Stimulated activated CD4-positive, alpha-beta T cell treated with anti-CD3 and anti-CD28 coated beads, Interleukin-2, amount 100 ng/mL, for 24 hours (primary cell): ENCODE measurements around the gene AUTS2.

Source experiments
- DNase-seq, 2 donors: peaks; one replicate each; pipeline ENCODE4 v3.0.0-alpha.2; 2020

AUTS2 gene

DNA sequence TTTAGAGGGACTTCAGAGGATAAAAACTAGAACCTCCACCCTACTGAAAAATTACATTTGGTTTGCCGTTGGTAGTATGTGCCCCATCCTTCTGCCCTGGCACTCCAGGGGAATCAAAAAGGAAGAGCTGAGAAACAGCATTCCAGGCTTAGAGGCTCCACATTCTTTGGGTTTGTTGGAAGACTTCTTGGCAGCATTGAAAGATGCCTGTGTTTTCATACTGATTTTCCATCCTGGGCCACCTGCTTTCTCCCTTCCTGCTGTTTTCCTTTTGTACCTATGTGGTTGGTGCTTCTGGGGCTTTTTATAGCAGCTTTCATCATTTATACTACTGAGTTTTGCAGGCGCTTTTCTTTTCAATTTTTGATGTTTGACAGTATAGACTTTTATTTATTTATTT, 61.7 kb downstream of the AUTS2 start:
- no peak for DNase-seq

DNA sequence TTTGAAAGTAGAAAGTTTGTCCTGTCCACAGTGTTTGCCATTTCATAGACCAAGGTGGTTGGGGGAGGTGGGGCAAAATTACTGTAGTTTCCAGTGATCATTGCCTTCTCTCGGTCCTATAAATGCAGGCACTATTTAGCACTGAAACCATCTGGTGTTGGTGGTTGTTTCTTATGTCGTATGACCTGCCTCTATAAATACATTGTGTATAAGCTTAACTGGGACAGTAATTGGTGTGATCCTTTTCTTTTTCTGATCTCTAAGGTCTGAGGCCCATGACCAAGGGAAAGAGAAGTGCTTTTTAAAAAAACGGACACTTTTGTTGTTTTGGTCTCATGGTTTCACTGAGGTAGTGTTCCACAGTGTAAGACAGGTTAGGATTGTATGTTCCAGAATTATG, 63.1 kb downstream of the AUTS2 start:
- DNase-seq, result no peak

DNA sequence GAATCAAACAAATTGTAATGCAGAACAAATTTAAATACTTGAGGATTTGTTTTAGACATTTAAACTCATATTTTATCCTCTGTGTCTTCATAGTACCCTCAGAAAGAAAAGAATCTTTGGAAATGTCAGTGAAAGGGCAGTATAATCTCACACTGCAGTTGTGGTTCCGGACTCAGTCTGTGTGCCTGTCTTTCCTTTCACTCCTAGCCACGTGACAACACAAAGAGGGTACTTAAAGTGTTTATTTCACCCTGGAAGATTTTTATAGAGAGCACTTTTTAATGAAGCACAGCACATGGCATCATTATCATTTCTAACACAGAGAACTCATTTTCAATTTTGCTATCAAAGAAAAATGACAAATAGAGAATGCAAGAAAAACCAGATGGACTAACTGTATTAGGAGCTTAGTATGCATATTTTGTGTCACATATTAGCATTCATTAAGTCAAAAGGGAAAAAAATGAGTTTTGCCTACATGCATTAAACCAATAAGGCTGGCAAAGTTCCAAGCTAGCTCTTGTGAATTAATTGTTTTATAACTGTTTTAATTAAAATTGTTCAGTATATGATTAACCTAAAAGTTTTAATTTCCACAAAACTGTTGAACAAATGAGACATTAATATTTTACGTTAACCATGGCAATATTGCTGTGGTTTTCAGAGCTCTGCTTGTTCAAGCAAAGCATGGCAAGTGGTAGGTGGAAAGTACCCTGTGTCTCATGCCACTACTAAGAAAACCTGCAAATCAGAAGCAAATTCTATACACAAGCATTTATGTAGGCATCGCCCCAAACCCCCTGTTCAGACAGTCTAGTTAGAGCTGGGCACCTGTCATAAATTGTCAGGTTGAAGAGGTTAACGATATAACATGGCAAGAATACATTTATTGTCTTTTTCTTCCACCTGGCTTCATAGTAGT, 65.9 kb downstream of the AUTS2 start:
- DNase-seq, result no peak

DNA sequence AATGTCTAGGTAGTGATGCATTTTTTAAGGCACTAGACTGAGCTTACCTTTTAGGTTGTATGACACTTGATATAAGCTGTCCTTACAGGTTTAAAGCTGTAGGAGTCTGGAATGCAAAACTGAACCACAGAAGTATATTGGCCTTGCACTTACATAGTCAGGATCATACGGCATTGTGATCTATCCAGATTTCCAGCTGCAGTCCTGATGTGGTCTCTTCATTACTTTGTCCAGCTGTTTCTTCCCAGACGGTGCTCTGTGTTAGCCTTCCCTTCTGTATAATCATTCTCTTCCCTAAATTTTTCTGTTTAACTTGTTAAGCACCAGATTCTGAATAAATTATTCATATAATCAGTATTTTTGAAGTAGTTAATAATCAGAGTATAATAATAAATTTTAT, 67.1 kb downstream of the AUTS2 start:
- no peak for DNase-seq

DNA sequence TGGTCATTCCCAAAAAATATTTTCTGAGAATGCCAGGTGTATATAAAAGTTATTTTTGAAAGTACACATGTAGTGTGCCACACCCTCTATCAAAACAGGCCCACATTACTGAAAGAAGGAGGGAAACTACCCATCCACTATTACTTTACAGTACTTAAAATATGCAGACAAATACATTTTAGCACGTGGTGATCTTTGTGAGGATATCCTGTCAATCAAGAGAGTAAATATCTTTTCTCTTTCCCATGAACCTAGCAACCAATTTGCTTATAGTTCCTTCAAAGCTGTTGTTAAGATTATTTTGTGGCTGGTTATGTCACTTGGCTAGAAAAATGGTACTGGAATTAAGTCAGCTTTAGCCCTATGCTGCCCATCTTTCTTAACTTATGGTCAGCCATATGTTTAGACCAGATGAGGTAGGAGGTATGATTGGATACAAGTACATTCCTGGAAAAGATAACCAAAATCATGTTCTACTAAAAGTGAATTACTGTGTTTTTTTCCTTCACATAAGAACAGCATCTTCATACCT, 70.1 kb downstream of the AUTS2 start:
- DNase-seq, result no peak

DNA sequence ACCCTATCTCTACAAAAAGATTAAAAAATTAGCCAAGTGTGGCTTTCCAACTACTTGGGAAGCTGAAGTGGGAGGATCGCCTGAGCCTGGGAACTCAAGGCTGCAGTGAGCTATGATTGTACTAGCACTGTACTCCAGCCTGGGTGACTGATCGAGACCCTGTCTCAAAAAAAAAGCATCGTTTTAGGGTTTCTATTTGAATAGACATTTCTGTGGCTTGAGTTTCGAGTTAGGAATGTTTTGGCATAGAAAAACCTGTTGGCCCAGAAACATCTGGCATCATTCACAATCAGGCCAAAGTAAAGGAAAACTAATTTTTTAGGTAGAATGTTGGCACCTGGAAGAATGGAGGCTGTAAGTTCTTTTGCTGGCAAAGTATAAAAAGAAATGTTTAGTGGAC, 72.4 kb downstream of the AUTS2 start:
- no peak for DNase-seq

DNA sequence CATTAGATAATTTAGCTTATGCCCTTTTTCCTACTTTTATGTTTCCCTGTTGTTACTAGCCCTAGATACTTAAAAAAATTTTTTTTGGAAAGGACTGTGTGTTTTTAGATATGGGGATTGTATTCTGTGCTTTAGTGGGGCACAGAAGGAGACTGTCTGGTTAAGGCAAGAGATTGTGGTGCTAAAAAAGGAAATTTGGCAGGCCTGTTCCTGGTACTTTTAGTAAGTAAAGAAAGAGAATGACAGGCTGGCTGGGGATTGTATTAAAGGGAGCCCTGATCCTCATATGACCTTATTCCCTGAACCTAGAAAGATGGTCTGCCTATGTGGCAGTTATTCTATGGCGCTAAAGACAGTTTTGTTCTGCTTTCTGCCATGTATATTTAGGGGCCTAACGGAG, 74.8 kb downstream of the AUTS2 start:
- no peak for DNase-seq

DNA sequence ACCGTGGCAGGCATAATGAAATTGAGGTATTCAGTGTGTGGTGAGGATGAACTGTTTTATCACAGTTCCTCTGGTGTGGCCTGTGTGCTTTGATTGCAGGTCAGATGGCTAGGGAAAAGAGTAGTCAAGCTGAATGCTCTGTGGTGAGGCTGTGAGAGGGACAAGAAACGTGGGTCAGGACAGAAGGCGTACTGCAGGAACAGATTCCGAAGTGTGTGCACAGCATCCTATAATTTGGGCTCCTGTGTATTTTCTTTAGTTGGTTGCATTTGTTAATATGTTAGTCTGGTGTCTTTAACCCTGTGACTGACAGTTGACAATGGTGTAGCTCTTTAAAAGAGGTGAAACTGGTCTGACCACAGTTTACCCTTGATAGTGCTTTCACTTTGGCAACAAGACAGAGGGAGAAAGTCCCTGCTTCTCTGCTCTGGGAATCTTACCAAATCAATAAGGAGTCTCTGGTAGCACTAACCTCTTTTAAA, 76.5 kb downstream of the AUTS2 start:
- DNase-seq, result no peak

DNA sequence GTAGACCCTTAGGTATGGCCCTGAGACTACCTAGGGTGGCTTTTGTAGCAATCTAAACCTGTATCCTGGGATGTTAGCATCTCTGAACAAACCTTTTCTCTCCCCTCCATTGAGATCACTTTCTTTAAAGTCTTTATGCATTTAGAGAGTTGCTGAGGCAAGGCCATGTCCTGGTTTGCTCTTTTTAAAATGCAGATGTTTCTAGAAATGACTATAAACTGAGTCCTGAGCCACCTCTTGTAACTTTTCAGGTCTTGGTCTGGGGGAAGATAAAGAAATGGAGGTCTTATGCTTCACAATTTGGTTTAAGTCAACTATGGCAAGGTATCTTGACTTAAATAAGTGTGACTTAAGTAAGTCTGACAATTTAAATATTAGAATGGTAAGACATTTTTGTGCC, 78.0 kb downstream of the AUTS2 start:
- no peak for DNase-seq

DNA sequence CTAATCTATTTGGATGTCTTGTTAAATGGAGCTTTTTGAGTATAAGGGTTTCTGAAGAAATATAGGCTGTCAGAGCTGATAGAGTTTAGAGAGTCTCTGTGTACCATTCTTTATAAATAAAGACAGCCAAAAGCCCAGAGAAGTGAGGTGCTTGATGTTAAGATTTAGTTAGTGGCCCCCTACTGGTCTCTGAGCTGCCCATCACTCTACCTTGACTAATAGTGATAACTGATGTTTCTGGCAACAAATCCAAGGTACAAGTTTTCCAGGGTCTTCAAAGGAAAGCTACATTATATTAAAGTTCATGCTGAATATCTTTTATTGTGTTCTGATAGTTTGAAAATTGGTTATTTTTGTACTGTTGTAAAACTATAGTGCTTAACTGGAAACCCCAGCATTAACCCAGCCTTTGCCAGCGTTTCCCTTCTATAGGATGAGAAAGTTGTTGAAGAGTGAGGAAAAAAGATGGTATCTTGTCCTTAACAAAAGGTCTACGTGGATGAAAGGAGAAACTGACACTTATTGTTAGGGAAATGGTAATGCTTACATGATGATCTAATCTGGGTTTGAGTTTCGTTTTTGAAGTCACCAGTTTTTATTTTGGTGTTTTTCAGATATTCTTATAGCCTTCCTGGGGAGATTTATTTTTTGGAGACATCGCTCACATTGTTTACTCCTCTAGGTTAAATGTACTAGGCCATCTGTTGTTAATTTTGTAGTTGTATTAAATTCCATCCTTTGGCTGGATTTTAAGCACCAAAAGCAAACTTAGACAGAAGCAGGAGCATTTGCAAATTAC, 79.0 kb downstream of the AUTS2 start:
- no peak for DNase-seq

DNA sequence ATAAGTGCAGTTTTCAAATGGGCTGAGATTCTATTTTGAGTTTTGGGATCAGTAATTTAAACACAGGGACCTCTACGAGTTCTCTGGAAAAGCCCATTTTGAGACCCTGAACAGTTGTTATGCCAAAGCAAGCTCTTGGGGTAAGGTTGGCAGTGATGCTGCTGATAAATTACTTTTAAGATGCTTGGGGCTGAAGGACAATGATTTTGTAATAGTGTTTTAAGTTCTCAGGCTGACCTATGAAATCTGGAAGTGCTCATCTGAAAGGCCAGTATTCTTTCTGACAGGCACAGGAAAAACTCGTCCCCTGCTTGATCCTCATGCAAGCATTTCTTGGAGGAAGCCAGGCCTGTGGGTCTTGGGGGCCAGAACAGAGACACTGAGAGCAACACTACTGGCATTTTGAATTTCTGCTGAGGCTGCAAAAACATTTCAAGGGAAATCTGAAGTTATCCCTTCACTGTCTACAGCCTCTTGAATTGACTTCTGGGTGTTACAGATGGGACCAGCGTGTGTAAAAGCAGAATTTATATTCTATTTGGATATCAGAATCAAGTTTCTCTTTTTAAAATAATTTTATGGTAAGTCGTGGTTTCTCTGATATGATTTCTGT, 79.7 kb downstream of the AUTS2 start:
- DNase-seq, result no peak

DNA sequence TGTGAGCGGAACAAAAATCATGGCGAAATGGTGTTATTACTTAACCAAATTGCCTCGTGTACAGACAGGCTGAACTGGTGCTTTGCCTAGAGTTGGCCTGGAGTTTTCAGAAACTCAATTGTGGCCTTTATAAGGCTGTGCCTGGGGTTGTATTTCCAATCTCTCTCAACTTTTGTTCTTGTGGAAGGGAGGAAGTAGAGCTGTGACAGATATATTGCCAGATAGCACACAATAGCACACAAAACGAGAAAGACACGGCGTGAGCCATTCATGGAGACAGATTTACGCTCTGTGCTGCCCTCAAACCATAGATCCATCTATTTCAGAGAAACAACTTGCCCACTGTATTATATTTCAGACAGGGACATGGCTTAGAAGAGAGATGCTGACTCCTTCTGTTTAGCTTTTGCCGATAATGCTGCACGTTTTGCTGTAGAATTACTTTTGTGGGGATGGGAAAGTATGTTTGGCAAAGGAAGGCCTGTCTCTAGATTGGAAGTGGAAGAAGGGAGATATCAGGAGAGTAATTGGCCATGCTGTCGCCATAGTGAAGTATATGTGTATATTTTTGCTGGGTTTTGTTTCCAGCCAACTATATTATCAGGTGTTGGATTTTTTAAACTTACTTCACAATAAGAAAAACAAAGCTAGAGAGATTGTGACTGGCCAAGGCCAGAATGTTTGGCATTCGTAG, 80.4 kb downstream of the AUTS2 start:
- no peak for DNase-seq

DNA sequence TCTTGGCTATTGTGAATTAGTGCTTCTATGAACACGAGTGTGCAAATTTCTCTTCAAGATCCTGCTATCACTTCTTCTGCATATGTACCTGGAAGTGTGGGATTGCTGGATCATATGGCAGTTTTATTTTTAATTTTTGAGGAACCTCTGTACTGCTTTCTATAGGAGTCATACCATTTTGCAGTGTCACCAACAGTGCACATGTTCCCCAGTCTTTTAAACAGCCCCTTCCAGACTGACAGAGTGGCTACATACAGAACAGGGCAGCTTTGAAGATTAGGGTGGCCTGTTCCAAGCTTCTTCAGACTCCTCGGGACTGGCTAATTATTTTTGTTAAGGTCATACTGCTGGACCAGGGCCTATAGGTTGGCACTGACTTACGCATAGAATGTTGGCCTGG, 82.9 kb downstream of the AUTS2 start:
- DNase-seq, result no peak

DNA sequence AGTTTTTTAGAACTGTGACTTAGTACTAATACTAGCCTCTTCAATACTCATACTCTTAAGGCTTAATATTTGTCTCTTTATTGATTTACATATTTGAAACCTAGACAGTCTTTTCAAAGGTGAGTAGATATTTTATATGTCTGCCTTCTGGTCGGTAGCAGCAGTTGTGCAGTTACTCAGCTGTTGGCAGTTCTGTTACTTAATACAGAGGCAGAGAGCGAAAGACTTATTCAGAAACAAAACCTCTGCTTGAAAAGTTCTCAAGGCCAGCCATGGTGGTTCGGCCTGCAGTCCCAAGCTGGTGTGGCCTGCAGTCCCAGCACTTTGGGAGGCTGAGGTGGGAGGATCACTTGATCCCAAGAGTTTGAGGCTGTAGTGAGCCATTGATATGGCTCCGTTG, 84.2 kb downstream of the AUTS2 start:
- no peak for DNase-seq

DNA sequence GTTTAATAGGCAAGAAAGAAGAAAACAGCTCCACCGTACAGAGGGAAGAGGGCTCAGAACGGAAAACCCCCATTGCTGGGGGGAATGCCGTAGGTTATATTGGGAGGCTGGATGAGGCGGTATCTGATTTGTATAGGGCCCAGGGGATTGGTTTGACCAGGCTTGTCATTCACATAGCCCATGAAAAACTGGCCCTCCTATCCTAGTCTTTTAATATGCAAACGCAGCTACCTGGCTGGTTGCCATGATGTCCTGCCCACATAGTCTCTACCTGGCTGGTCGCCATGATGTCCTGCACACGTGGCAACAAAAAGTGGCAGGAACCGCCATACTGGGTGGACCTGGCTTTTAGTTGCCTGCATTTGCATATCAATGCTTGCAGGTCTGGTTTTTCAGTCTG, 84.7 kb downstream of the AUTS2 start:
- DNase-seq, result no peak

DNA sequence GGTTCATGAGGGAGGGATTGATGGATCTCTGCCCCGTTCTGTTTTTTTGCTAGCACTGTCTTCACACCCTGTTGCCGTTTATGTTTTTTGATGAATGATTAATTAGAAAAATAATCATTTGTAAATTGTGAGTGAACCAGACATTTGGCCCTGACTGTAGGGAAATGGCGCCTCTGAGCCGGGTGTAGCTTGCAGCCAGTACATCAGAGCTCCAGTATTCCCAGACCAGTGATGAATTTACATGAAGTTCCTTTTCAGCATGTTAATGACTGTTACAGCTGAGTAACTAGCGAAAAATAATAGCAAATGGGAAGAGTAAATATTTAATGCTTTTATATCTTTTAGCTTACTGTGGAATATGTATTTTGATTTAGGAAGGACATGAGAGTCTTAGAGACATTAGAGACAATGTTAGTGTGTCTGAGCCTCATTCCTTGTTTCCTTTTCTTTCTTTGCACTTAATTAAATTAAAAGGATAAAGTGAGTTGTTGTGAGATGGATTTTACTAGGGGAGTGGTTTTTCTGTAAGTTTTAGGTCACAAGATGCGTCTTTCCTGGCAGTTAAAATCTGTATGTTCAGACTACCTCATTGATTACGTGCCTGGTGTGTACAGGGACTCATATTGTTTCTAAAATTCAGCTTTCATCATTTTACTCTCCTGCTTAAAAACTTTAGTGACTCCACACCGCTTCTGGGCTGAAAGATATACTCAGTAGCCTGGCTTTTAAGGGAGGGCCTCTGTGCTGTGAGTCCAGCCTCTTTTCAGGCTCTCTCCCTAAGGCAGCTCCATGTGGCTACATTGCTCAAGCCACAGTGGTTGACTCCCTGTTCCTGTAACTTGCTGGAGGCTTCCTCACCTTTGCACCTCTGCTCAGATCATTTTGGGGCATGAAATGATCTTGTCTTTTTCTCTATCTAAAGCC, 86.4 kb downstream of the AUTS2 start:
- no peak for DNase-seq

DNA sequence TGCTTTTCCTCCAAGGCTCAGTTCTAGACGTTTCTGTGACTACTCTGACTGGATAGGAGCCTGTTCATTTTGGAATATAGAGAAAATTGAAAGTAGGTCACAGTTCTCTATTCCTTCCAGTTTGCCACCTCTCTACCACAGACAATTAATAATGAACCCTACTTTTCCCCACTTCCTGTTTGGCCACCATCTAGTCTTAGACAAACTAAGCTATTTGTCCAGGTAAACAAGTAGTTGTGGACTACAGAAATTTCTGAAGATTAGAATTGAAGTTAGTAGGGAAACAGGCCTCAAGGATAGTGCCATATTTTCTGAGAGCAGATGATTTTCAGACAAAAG, 87.0 kb downstream of the AUTS2 start:
- DNase-seq, result no peak

DNA sequence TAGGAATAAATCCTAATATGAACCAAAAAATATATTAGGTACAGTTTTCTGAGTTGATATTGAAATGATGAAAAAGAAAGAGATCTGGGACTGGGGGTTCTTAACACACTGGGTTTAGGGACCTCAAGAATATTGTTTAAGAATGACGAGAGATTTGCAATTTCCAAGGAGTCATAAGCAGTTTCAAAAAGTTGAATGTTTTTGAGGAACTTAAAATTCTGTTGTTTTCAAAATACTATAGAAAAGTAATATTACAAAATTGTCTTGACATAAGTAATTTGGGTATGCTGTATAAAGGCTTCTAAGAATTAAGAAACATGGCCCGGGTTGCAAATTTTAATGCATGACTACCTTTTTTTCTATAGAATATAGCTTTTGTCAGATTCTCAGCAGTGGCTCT, 88.1 kb downstream of the AUTS2 start:
- no peak for DNase-seq

DNA sequence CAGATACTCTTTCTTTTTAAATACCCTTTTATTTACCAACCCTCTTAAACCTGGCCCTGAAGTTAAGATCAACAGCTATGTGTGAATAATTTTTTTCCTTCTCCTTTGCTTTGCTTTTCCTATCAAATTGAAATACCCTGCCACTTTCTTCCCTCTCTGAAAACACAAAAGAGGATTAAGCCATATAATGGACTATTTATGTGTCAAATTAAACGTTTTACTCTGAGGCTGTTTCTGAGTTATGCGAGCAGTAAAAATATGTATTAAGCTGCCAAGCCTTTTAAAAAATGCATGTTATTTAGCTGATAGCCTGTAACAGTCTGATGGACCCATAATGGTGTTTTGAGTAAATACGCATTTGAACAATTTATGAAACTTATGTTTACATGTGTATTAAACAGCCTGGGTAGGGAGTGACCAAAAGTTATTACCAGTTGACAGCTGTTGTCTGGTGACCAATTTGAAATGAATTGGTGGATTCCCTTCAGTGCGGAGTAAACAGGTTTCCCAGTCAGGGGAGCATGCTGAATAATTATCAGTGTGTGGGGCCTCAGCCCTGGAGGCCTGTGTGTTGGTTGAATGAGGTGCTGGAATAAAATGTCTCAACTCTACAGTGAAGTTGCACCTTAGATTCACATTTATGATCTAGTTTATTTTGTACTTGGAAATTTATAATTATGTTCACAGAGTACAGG, 89.6 kb downstream of the AUTS2 start:
- no peak for DNase-seq

DNA sequence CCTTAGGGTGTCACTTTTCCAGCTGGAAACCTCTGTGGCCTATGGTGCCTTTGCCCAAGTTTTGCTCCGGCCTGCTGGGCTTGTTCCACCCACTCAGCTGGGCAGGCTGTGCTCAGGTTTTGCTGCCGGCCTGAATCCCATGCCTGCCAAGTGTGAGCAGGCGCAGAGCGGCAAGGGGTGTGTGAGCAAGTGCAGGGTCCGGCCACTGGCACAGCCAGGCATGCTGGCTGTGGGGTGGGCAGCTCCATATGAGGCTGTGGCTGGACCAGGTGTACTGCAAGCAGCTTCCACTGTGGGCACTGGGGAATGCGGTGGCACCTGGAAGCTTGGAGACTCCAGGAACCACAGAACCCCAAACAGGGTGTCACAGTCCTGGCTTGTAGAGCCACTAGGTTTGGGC, 92.1 kb downstream of the AUTS2 start:
- DNase-seq, result no peak

DNA sequence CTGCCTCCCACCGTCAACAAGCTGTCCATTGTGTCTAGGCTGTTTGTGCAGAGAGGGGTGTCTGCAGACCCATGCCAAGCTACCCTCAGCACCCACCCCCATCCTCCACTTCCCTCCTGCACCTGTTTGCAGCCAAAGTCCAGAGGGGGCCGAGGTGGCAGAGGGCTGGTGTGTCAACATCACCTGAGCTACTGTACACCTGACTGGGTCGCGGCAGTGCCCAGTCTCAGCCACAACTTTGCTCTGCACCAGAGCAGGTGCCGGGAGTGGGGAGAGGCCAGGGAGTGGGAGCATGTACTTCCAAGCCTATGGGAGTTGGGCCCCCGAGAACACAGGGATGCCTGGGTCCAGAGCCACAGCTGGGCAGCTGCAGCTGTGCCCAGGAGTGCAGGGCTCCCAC, 93.1 kb downstream of the AUTS2 start:
- no peak for DNase-seq
